ENCODE measurements around the gene HOXA3. TPM values are rescaled to one million over a fixed set of nuclear protein-coding genes. Genes with fewer than 3 reads are reported as not detected.

The HOXA3 gene
- total RNA-seq, 3 donors from 2014 or later (not counting 1 experiment from before 2014, with no cell fraction given) = 0.32 to 0.78 (median 0.35) TPM

DNA sequence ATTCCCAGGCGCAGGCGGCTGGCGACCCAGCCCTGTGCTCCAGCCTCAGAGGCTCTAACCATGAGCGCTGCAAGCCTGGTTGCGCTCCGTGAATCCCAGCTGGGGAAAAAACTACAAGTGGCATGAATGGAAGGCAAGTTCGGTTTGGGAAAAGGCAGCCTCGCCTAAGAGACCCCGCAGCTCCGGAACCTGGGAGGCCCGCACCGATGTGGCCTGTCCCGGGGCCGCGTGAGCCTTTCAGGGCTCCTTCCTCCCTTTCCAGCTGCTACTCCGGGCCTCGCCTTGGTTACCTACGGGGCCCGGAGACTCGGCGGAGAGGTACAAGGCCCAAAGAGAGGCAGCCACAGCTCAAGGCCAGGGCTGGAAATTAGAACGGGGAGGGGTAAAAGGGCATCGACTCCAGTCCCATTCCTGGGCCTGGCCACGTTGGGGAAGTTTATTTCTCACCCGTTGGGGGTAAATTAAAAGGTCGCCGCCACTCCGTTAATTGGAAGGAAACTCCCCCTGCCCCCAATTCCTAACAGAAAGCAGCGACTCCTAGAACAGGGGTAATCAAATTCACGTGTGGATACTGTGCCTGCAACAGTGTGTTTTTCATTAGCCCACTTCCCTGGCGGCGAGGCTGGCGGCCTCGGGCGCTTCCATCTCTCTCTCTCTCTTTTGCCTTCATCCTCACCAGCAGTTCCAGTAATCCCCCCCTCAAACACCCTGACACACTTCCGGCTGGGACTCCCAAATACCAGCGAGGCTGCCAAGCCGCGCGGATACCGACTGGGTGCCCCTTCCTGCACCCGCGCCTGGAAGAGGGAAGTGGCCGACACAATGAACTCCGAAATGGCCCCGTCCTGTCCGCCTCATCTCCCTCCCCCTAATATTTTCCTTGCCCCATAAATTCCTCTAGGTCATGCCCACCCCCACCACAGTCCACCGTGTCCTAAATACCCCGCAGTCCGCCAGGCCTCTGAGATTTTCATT lies 14.4 kb upstream of the HOXA3 start:
- Mint-ChIP-seq H3K27ac (peak overlapping the region; percentile 46 to 65), H3K36me3 (peaks cover 14% of the 10 kb centered on the region), H3K27me3 (ENCODE audit: low read depth in 2 of 2) (peaks cover 82% of the 10 kb centered on the region in 2 donors), H3K4me1 (peaks cover 36 to 48% of the 10 kb centered on the region in 2 donors), H3K9me3 (no peaks in the 10 kb centered on the region), H3K4me3 (peak overlapping the region; percentile 78)
- TF ChIP-seq, protein P1, sequence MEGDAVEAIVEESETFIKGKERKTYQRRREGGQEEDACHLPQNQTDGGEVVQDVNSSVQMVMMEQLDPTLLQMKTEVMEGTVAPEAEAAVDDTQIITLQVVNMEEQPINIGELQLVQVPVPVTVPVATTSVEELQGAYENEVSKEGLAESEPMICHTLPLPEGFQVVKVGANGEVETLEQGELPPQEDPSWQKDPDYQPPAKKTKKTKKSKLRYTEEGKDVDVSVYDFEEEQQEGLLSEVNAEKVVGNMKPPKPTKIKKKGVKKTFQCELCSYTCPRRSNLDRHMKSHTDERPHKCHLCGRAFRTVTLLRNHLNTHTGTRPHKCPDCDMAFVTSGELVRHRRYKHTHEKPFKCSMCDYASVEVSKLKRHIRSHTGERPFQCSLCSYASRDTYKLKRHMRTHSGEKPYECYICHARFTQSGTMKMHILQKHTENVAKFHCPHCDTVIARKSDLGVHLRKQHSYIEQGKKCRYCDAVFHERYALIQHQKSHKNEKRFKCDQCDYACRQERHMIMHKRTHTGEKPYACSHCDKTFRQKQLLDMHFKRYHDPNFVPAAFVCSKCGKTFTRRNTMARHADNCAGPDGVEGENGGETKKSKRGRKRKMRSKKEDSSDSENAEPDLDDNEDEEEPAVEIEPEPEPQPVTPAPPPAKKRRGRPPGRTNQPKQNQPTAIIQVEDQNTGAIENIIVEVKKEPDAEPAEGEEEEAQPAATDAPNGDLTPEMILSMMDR (IDR thresholded peaks at IDR 0.05) = no peak
- Histone ChIP-seq H3K36me3 (ENCODE audit: control insufficient read depth, insufficient read depth, low read length) (no peaks in the 10 kb centered on the region), H3K27me3 (ENCODE audit: control insufficient read depth, insufficient read depth, low read length) (peaks cover 78% of the 10 kb centered on the region), H3K9me3 (ENCODE audit: control insufficient read depth, insufficient read depth, low read length) (no peaks in the 10 kb centered on the region), H3K27ac (ENCODE audit: low read length) (no peak overlapping the region), H3K4me1 (ENCODE audit: control insufficient read depth, insufficient read depth, low read length) (peaks cover 73% of the 10 kb centered on the region), H3K4me3 (ENCODE audit: low read length) (peak overlapping the region; percentile 40)
- WGBS (ENCODE audit: insufficient coverage) = 24% methylated on average over 50 of the region's 50 CpGs
- ATAC-seq = no peak
- intact Hi-C loops (cut with micrococcal nuclease) = loop anchor here (10.0 kb wide), 1 partner anchor 78 kb away; the partner anchor contains the start of gene EVX1
- peak in 1 of 2 donors; percentile 23 for DNase-seq

DNA sequence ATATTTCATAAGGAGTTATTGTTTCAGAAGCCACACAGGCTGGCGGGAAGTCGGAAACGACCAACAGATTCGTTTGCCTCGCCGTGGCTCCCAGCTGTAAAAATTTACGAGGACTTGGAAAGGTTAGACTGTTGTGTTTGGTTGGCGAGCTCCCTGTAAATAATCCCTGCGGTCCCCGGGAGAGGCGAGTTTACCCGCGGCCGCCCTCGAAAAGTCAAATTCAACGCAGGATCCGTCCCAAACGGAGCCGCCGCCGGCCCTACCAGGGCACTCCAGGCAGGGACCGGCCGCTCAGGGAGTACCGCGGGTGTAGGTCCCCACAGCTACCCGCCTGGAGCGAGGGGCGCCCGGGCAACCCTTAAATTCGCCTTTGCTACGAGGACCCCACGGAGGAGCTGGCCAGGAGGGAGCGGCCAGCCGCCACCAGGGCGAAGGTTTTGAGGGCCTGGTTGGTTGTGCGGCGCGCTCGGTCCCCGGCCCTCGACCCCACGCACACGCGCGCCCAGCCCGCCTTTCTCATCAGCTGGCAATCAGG lies 13.7 kb upstream of the HOXA3 start:
- H3K4me3 Mint-ChIP-seq = peak overlapping the region; percentile 87
- TF ChIP-seq, protein P1 (IDR thresholded peaks at IDR 0.05) = no peak
- peaks cover 75 to 76% of the 10 kb centered on the region in 2 donors for H3K27me3 Mint-ChIP-seq (ENCODE audit: low read depth in 2 of 2)
- H3K4me1 ChIP-seq (ENCODE audit: control insufficient read depth, insufficient read depth, low read length) = peaks cover 72% of the 10 kb centered on the region
- H3K9me3 Mint-ChIP-seq = no peaks in the 10 kb centered on the region
- DNase-seq = peak in 1 of 2 donors; percentile 49
- intact Hi-C loops (cut with micrococcal nuclease) = loop anchor here (2.0 to 10.0 kb wide), 3 partner anchors 19 to 1309 kb away; partner anchors contain the start of genes EVX1 and HOXA11
- no peaks in the 10 kb centered on the region for H3K9me3 ChIP-seq (ENCODE audit: control insufficient read depth, insufficient read depth, low read length)
- no peaks in the 10 kb centered on the region for H3K36me3 ChIP-seq (ENCODE audit: control insufficient read depth, insufficient read depth, low read length)
- no peak for ATAC-seq
- no peak overlapping the region for H3K27ac ChIP-seq (ENCODE audit: low read length)
- 5% methylated on average over 46 of the region's 46 CpGs for WGBS (ENCODE audit: insufficient coverage)
- peak overlapping the region; percentile 40 for H3K4me3 ChIP-seq (ENCODE audit: low read length)
- peaks cover 74% of the 10 kb centered on the region for H3K27me3 ChIP-seq (ENCODE audit: control insufficient read depth, insufficient read depth, low read length)
- H3K27ac Mint-ChIP-seq = peak overlapping the region in 1 of 2 donors; percentile 69
- peaks cover 7% of the 10 kb centered on the region for H3K36me3 Mint-ChIP-seq
- peaks cover 28 to 44% of the 10 kb centered on the region in 2 donors for H3K4me1 Mint-ChIP-seq

DNA sequence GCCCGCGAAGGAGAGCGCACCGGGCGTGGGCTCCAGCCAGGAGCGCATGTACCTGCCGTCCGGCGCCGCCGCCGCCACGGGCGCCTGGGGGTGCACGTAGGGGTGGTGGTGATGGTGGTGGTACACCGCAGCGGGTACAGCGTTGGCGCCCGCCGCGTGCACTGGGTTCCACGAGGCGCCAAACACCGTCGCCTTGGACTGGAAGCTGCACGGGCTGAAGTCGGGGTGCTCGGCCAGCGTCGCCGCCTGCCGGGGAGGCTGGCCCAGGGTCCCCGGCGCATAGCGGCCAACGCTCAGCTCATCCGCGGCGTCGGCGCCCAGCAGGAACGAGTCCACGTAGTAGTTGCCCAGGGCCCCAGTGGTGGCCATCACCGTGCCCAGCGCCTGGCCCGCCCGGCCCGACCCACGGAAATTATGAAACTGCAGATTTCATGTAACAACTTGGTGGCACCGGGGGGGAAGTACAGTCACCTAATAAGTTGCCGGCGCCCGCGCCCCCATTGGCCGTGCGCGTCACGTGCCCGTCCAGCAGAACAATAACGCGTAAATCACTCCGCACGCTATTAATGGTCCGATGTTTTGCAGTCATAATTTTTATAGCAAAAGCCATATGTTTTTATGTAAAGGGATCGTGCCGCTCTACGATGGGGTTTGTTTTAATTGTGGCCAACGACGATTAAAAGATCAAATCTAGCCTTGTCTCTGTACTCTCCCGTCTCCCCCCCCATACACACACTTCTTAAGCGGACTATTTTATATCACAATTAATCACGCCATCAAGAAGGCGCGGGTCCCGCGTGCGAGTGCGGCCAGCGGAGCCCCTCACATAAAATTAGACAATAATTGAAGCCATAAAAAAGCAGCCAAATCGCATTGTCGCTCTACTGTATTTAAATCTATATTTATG lies 13.0 kb upstream of the HOXA3 start, which contains the start of gene HOXA9:
Gene HOXA9 (minus strand): TSS at position 449 of the 907 bp plus-strand sequence. CDS start 80 bp downstream, at position 369.
- H3K36me3 ChIP-seq (ENCODE audit: control insufficient read depth, insufficient read depth, low read length) = no peaks in the 10 kb centered on the region
- H3K27ac Mint-ChIP-seq = peak within 1 kb of the TSS; percentile 60 to 69
- no peak within 1 kb of the TSS for H3K27ac ChIP-seq (ENCODE audit: low read length)
- H3K4me3 ChIP-seq (ENCODE audit: low read length) = peak within 1 kb of the TSS; percentile 40
- H3K4me1 ChIP-seq (ENCODE audit: control insufficient read depth, insufficient read depth, low read length) = peaks cover 78% of the 10 kb centered on the region
- ATAC-seq (peak; percentile 32 to 67 (median 54)), DNase-seq (peak in 1 of 2 donors; percentile 50)
- peaks cover 28 to 49% of the 10 kb centered on the region in 2 donors for H3K4me1 Mint-ChIP-seq
- TF ChIP-seq, protein P1 (IDR thresholded peaks at IDR 0.05) = no peak
- intact Hi-C loops (cut with micrococcal nuclease) = loop anchor here (2.0 to 10.0 kb wide), 3 partner anchors 19 to 1309 kb away; partner anchors contain the start of genes EVX1 and HOXA11
- no peaks in the 10 kb centered on the region for H3K9me3 ChIP-seq (ENCODE audit: control insufficient read depth, insufficient read depth, low read length)
- peaks cover 68 to 72% of the 10 kb centered on the region in 2 donors for H3K27me3 Mint-ChIP-seq (ENCODE audit: low read depth in 2 of 2)
- H3K4me3 Mint-ChIP-seq = peak within 1 kb of the TSS; percentile 87
- no peaks in the 10 kb centered on the region for H3K9me3 Mint-ChIP-seq
- WGBS (ENCODE audit: insufficient coverage) = 3% methylated on average over 80 of the region's 82 CpGs
- H3K27me3 ChIP-seq (ENCODE audit: control insufficient read depth, insufficient read depth, low read length) = peaks cover 72% of the 10 kb centered on the region
- H3K36me3 Mint-ChIP-seq = peaks cover 7% of the 10 kb centered on the region
